ENCODE results near the gene PRKAA1. TPM values are rescaled to one million over a fixed set of nuclear protein-coding genes. Genes with fewer than 3 reads are reported as not detected.
A peak's percentile ranks its signal among the peaks of the same experiment; 100 is the strongest.

Gene PRKAA1
- total and polyA plus RNA-seq, 4 donors: 36.1 to 89.4 (median 61.8) TPM

DNA sequence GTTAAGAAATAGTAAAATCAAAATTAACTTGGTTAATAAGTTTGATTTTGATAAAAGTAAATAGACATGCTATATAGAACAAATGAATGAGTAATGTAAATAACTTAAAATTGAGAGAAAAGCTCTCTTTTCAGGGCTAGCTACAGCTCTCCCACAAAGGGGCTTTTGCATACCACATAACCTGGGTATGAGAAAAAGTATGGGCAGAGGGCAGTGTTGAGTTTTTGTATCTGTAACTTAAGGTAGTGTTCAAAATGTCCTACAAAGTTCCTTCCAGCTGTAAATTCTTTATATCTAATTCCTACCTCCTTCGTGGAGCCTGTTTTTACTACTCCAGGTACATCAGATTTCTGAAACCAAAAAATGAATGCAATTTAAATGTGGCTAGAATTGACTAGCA is 23.6 kb downstream of the PRKAA1 start:
- no peaks in the 10 kb centered on the region for H3K9me3 ChIP-seq (ENCODE audit: control insufficient read depth, insufficient read depth, low read length)
- no peaks in the 10 kb centered on the region for H3K27me3 ChIP-seq (ENCODE audit: control insufficient read depth, insufficient read depth, low read length)
- H3K4me1 ChIP-seq (ENCODE audit: control insufficient read depth, insufficient read depth, low read length): no peaks in the 10 kb centered on the region
- H3K4me3 ChIP-seq (ENCODE audit: low read depth, low read length): no peak overlapping the region
- DNase-seq (ENCODE audit: low read depth in 4 of 6, low spot score in 6 of 6): no peak
- no peak overlapping the region for H3K27ac ChIP-seq (ENCODE audit: low read depth, low read length)
- peaks cover 9% of the 10 kb centered on the region for H3K36me3 ChIP-seq (ENCODE audit: control insufficient read depth, insufficient read depth, low read length)
- WGBS (ENCODE audit: insufficient coverage): no CpG with 5 or more reads among the region's 1 CpG

GRCh38 chr5:40770764-40771163 is 27.4 kb downstream of the PRKAA1 start:
- H3K27ac ChIP-seq (ENCODE audit: low read depth, low read length): no peak overlapping the region
- WGBS (ENCODE audit: insufficient coverage): no CpG with 5 or more reads among the region's 5 CpGs
- no peak overlapping the region for H3K4me3 ChIP-seq (ENCODE audit: low read depth, low read length)
- no peak for DNase-seq (ENCODE audit: low read depth in 4 of 6, low spot score in 6 of 6)
- no peaks in the 10 kb centered on the region for H3K27me3 ChIP-seq (ENCODE audit: control insufficient read depth, insufficient read depth, low read length)
- H3K36me3 ChIP-seq (ENCODE audit: control insufficient read depth, insufficient read depth, low read length): peaks cover 11% of the 10 kb centered on the region
- no peaks in the 10 kb centered on the region for H3K9me3 ChIP-seq (ENCODE audit: control insufficient read depth, insufficient read depth, low read length)
- no peaks in the 10 kb centered on the region for H3K4me1 ChIP-seq (ENCODE audit: control insufficient read depth, insufficient read depth, low read length)

DNA sequence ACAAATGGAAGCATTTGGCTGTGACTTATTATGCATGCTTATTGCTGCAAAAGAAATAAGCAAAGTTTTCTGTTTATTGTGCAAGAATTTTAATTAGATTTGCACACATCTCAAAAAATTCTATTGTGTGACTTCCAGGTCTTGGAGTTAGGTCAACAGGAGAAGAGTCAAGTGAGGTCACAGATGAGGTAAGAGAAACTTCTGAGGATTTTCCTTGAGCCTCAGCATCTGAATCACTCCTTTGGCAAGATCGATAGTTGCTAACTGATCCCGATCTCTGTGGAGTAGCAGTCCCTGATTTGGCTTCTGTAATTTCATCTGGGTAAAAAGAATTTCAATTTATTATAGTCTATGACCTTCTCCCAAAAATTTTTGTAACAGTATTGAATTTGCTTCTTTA is 35.5 kb downstream of the PRKAA1 start:
- no CpG with 5 or more reads among the region's 2 CpGs for WGBS (ENCODE audit: insufficient coverage)
- H3K4me3 ChIP-seq (ENCODE audit: low read depth, low read length): no peak overlapping the region
- DNase-seq (ENCODE audit: low read depth in 4 of 6, low spot score in 6 of 6): no peak
- peaks cover 8% of the 10 kb centered on the region for H3K36me3 ChIP-seq (ENCODE audit: control insufficient read depth, insufficient read depth, low read length)
- no peak overlapping the region for H3K27ac ChIP-seq (ENCODE audit: low read depth, low read length)
- H3K27me3 ChIP-seq (ENCODE audit: control insufficient read depth, insufficient read depth, low read length): no peaks in the 10 kb centered on the region
- H3K9me3 ChIP-seq (ENCODE audit: control insufficient read depth, insufficient read depth, low read length): no peaks in the 10 kb centered on the region
- no peaks in the 10 kb centered on the region for H3K4me1 ChIP-seq (ENCODE audit: control insufficient read depth, insufficient read depth, low read length)

- Histone ChIP-seq H3K4me3 (ENCODE audit: low read depth, low read length) (no peak overlapping the region), H3K27ac (ENCODE audit: low read depth, low read length) (no peak overlapping the region), H3K27me3 (ENCODE audit: control insufficient read depth, insufficient read depth, low read length) (no peaks in the 10 kb centered on the region), H3K4me1 (ENCODE audit: control insufficient read depth, insufficient read depth, low read length) (peaks cover 5% of the 10 kb centered on the region), H3K9me3 (ENCODE audit: control insufficient read depth, insufficient read depth, low read length) (no peaks in the 10 kb centered on the region), H3K36me3 (ENCODE audit: control insufficient read depth, insufficient read depth, low read length) (peaks cover 7% of the 10 kb centered on the region)
- DNase-seq (ENCODE audit: low read depth in 4 of 6, low spot score in 6 of 6): no peak
- WGBS (ENCODE audit: insufficient coverage): no CpG with 5 or more reads among the region's 2 CpGs
Measured at GRCh38 chr5:40757400-40757799, 40.8 kb downstream of the PRKAA1 start.

- DNase-seq (ENCODE audit: low read depth in 4 of 6, low spot score in 6 of 6): peak; percentile 83 to 98 (median 90)
- Histone ChIP-seq H3K4me3 (ENCODE audit: low read depth, low read length) (peak within 1 kb of the TSS; percentile 99), H3K36me3 (ENCODE audit: control insufficient read depth, insufficient read depth, low read length) (peaks cover 3% of the 10 kb centered on the region), H3K9me3 (ENCODE audit: control insufficient read depth, insufficient read depth, low read length) (peaks cover 2% of the 10 kb centered on the region), H3K27ac (ENCODE audit: low read depth, low read length) (peak within 1 kb of the TSS; percentile 93), H3K27me3 (ENCODE audit: control insufficient read depth, insufficient read depth, low read length) (no peaks in the 10 kb centered on the region), H3K4me1 (ENCODE audit: control insufficient read depth, insufficient read depth, low read length) (peaks cover 5% of the 10 kb centered on the region)
- WGBS (ENCODE audit: insufficient coverage): 7% methylated on average over 79 of the region's 80 CpGs
Measured at GRCh38 chr5:40755407-40756365, 42.5 kb downstream of the PRKAA1 start, which contains the start of gene TTC33. TSS of gene TTC33 (minus strand) at chr5:40755961. CDS start at chr5:40747018, 8,943 bp downstream.

DNA sequence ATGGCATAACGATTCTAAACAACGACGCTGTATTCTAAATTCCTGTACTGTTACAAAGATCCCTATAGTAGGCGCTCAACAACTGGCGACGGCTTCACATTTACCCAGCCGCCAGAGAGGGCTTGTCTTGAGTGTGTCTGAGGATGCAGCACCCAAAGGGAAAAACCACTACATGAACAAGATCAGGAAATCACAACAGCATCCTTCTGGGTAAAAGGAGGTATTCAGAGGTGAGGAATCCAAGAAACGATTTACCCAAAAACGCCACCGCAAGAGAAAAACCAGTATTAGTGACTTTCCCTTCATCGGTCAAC is 43.1 kb downstream of the PRKAA1 start:
- peak; percentile 50 to 96 (median 70) for DNase-seq (ENCODE audit: low read depth in 4 of 6, low spot score in 6 of 6)
- 0% methylated on average over 3 of the region's 11 CpGs for WGBS (ENCODE audit: insufficient coverage)

GRCh38 chr5:40754381-40755092 is 43.6 kb downstream of the PRKAA1 start:
- peak in 4 of 6 donors; percentile 2 to 17 (median 8) for DNase-seq (ENCODE audit: low read depth in 4 of 6, low spot score in 6 of 6)
- no peaks in the 10 kb centered on the region for H3K27me3 ChIP-seq (ENCODE audit: control insufficient read depth, insufficient read depth, low read length)
- H3K4me1 ChIP-seq (ENCODE audit: control insufficient read depth, insufficient read depth, low read length): peaks cover 5% of the 10 kb centered on the region
- peak overlapping the region; percentile 99 for H3K4me3 ChIP-seq (ENCODE audit: low read depth, low read length)
- peaks cover 3% of the 10 kb centered on the region for H3K36me3 ChIP-seq (ENCODE audit: control insufficient read depth, insufficient read depth, low read length)
- no CpG with 5 or more reads among the region's 6 CpGs for WGBS (ENCODE audit: insufficient coverage)
- peak overlapping the region; percentile 93 for H3K27ac ChIP-seq (ENCODE audit: low read depth, low read length)
- peaks cover 2% of the 10 kb centered on the region for H3K9me3 ChIP-seq (ENCODE audit: control insufficient read depth, insufficient read depth, low read length)

More for the DNA sequence above, 43.1 kb downstream of the PRKAA1 start:
- H3K4me1 ChIP-seq (ENCODE audit: control insufficient read depth, insufficient read depth, low read length): peaks cover 5% of the 10 kb centered on the region
- H3K36me3 ChIP-seq (ENCODE audit: control insufficient read depth, insufficient read depth, low read length): peaks cover 3% of the 10 kb centered on the region
- peak overlapping the region; percentile 99 for H3K4me3 ChIP-seq (ENCODE audit: low read depth, low read length)
- H3K27me3 ChIP-seq (ENCODE audit: control insufficient read depth, insufficient read depth, low read length): no peaks in the 10 kb centered on the region
- peak overlapping the region; percentile 93 for H3K27ac ChIP-seq (ENCODE audit: low read depth, low read length)
- peaks cover 2% of the 10 kb centered on the region for H3K9me3 ChIP-seq (ENCODE audit: control insufficient read depth, insufficient read depth, low read length)

GRCh38 chr5:40746703-40747102 is 51.5 kb downstream of the PRKAA1 start:
- peaks cover 1% of the 10 kb centered on the region for H3K36me3 ChIP-seq (ENCODE audit: control insufficient read depth, insufficient read depth, low read length)
- peak in 1 of 6 donors; percentile 9 for DNase-seq (ENCODE audit: low read depth in 4 of 6, low spot score in 6 of 6)
- no peak overlapping the region for H3K27ac ChIP-seq (ENCODE audit: low read depth, low read length)
- 58% methylated on average over 4 of the region's 4 CpGs for WGBS (ENCODE audit: insufficient coverage)
- peaks cover 2% of the 10 kb centered on the region for H3K9me3 ChIP-seq (ENCODE audit: control insufficient read depth, insufficient read depth, low read length)
- H3K4me3 ChIP-seq (ENCODE audit: low read depth, low read length): no peak overlapping the region
- no peaks in the 10 kb centered on the region for H3K4me1 ChIP-seq (ENCODE audit: control insufficient read depth, insufficient read depth, low read length)
- no peaks in the 10 kb centered on the region for H3K27me3 ChIP-seq (ENCODE audit: control insufficient read depth, insufficient read depth, low read length)

DNA sequence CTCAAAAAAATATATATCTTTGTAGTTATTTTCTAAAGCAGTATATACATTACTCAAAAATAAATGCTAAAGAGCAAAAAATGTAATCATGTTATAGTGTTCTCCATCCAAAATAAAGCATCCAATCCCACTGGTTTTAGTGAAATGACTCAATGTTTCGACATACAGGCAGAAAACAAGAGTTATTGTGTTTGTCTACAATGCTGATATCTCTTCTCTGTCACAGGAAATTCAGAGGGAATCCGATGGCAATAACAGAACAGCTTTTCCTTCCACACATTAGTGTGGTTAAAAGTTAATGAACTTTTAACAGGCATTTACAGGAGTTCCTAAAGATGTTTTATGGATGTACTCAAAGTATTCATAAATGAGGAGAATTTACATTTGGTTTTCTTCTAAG is 54.4 kb downstream of the PRKAA1 start:
- no peak overlapping the region for H3K27ac ChIP-seq (ENCODE audit: low read depth, low read length)
- H3K4me1 ChIP-seq (ENCODE audit: control insufficient read depth, insufficient read depth, low read length): no peaks in the 10 kb centered on the region
- H3K9me3 ChIP-seq (ENCODE audit: control insufficient read depth, insufficient read depth, low read length): no peaks in the 10 kb centered on the region
- DNase-seq (ENCODE audit: low read depth in 4 of 6, low spot score in 6 of 6): no peak
- no CpG with 5 or more reads among the region's 2 CpGs for WGBS (ENCODE audit: insufficient coverage)
- peaks cover 7% of the 10 kb centered on the region for H3K36me3 ChIP-seq (ENCODE audit: control insufficient read depth, insufficient read depth, low read length)
- no peak overlapping the region for H3K4me3 ChIP-seq (ENCODE audit: low read depth, low read length)
- no peaks in the 10 kb centered on the region for H3K27me3 ChIP-seq (ENCODE audit: control insufficient read depth, insufficient read depth, low read length)
